HAP-1 (cell line): ENCODE measurements around the gene SAG.
"Not testable (repeated sequence)": the region's sequence is repeated elsewhere in the genome, so short reads cannot be mapped to it uniquely, and the experiment has no call there.

Experiments used
- DNase-seq, 2 experiments: peaks; one replicate each; pipeline ENCODE4 v3.0.0-alpha.2; 2016 to 2020; ENCODE audit warnings: low spot score in 2 of 2
- H3K27me3 ChIP-seq: fragments of 250-450 bp; sonication (Bioruptor Pico); 2 replicates; pipeline ENCODE4 v1.5.1; 2020; ENCODE audit warnings: low read depth, mild to moderate bottlenecking, moderate library complexity
- H3K36me3 ChIP-seq: fragments of 250-450 bp; sonication (Bioruptor Pico); replicated peaks from 2 replicates; pipeline ENCODE4 v1.5.1; 2020; ENCODE audit warnings: mild to moderate bottlenecking
- H3K4me1 ChIP-seq: fragments of 250-450 bp; sonication (Bioruptor Pico); 2 replicates; pipeline ENCODE4 v1.5.1; 2020; ENCODE audit warnings: mild to moderate bottlenecking
- H3K4me3 ChIP-seq: fragments of 250-450 bp; sonication (Bioruptor Pico); 2 replicates; pipeline ENCODE4 v1.5.1; 2020; ENCODE audit warnings: mild to moderate bottlenecking, moderate library complexity
- H3K9me3 ChIP-seq: fragments of 250-450 bp; sonication (Bioruptor Pico); 2 replicates; pipeline ENCODE4 v1.5.1; 2020; ENCODE audit warnings: mild to moderate bottlenecking, moderate library complexity
- in situ Hi-C: fragments of 300-500 bp; cut with MboI; formaldehyde crosslinking; loops from 3 replicates; pipeline ENCODE4 v1.14.3; 2020; ENCODE audit warnings: low sequenced_read_pairs, inconsistent platforms, mixed read lengths

SAG gene

GRCh38 chr2:233359823-233360222 lies 52.2 kb downstream of the SAG start:
- Histone ChIP-seq H3K4me1 (peaks cover 11% of the 10 kb centered on the region; the same call in 1 of the 2 replicates), H3K9me3 (no peaks in the 10 kb centered on the region), H3K4me3 (no peak overlapping the region), H3K36me3 (peaks cover 15% of the 10 kb centered on the region), H3K27me3 (no peaks in the 10 kb centered on the region)
- DNase-seq: no peak
- in situ Hi-C loops: no loop called here

- in situ Hi-C loops: no loop called here
- Histone ChIP-seq H3K9me3 (no peaks in the 10 kb centered on the region), H3K36me3 (peaks cover 13% of the 10 kb centered on the region), H3K4me1 (peaks cover 7% of the 10 kb centered on the region; the same call in 1 of the 2 replicates), H3K4me3 (no peak overlapping the region), H3K27me3 (no peaks in the 10 kb centered on the region)
- no peak for DNase-seq
Observed at GRCh38 chr2:233360771-233361176, 53.2 kb downstream of the SAG start.

- in situ Hi-C loops: no loop called here
Observed at GRCh38 chr2:233361297-233361696, 53.7 kb downstream of the SAG start.

DNA sequence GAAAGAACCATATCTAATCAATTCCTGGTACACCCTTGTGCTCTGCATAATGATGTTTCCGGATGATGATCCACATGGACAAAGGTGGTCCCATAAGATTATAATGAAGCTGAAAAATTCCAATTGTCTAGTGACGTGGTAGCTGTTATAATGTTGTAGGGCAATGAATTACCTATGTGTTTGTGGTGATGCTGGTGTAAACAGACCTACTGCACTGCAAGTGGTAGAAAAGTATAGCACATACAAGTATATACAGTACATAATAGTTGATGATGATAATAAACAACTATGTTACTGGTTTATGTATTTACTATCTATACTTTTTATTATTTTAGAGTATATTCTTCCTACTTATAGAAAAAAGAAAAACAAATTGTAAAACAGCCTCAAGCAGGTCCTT lies 55.1 kb downstream of the SAG start:
- Histone ChIP-seq H3K27me3 (no peaks in the 10 kb centered on the region), H3K4me1 (no peaks in the 10 kb centered on the region; the same call in 1 of the 2 replicates), H3K36me3 (peaks cover 9% of the 10 kb centered on the region), H3K9me3 (no peaks in the 10 kb centered on the region), H3K4me3 (no peak overlapping the region)
- DNase-seq: no peak
- in situ Hi-C loops: no loop called here

More at GRCh38 chr2:233361297-233361696, 53.7 kb downstream of the SAG start:
- no peak for DNase-seq
- Histone ChIP-seq H3K9me3 (no peaks in the 10 kb centered on the region), H3K27me3 (no peaks in the 10 kb centered on the region), H3K4me3 (no peak overlapping the region), H3K4me1 (peaks cover 2% of the 10 kb centered on the region; the same call in 1 of the 2 replicates), H3K36me3 (peaks cover 10% of the 10 kb centered on the region)

DNA sequence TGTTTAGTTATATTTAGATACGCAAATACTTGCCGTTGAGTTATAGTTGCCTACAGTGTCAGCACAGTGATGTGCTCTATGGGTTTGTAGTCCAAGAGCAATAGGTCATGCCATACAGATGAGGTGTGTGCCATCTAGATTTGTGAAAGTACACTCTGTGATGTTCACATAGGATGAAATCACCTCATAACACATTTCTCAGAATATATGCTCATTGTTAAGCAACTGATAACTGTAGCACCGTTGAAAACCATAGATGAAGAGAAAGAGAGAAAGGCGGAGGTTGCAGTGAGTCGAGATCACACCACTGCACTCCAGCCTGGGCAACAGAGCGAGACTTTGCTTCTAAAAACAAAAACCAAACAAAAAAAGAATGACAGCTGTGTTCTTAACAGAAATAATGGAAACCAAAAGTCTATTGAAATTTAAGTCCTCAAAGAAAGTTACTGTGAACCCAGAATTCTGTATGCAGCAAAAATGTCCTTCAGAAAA lies 56.2 kb downstream of the SAG start:
- Histone ChIP-seq H3K36me3 (no peaks in the 10 kb centered on the region; the same call in 1 of the 2 replicates), H3K9me3 (no peaks in the 10 kb centered on the region), H3K4me1 (no peaks in the 10 kb centered on the region), H3K4me3 (no peak overlapping the region), H3K27me3 (no peaks in the 10 kb centered on the region)
- no peak for DNase-seq
- in situ Hi-C loops: no loop called here

GRCh38 chr2:233365861-233366520 lies 58.4 kb downstream of the SAG start:
- H3K4me1 ChIP-seq: no peaks in the 10 kb centered on the region
- no peak for DNase-seq
- H3K36me3 ChIP-seq: no peaks in the 10 kb centered on the region; the same call in 1 of the 2 replicates
- no peaks in the 10 kb centered on the region for H3K9me3 ChIP-seq
- H3K27me3 ChIP-seq: no peaks in the 10 kb centered on the region
- in situ Hi-C loops: no loop called here
- H3K4me3 ChIP-seq: no peak overlapping the region

DNA sequence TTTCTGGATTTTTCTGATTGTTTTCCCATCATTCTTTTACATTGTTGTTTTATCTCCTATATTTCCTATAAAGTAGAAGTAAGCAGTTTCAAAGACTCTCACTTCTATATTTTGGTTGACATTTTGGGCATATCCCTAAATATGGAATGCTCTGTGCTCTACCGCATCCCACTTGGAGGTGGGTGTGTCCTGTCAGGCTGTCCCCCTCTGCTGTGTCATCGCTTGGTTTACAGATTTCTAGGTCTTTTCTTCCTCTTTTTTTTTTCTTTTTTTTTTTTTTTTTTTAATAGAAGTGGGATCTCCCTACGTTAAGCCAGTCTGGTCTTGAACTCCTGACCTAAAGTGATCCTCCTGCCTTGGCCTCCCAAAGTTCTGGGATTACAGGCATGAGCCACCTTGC lies 60.0 kb downstream of the SAG start:
- Histone ChIP-seq H3K27me3 (no peaks in the 10 kb centered on the region), H3K36me3 (no peaks in the 10 kb centered on the region; the same call in 1 of the 2 replicates), H3K4me1 (peaks cover 3% of the 10 kb centered on the region; the same call in 1 of the 2 replicates), H3K4me3 (no peak overlapping the region), H3K9me3 (no peaks in the 10 kb centered on the region)
- DNase-seq: no peak
- in situ Hi-C loops: no loop called here

DNA sequence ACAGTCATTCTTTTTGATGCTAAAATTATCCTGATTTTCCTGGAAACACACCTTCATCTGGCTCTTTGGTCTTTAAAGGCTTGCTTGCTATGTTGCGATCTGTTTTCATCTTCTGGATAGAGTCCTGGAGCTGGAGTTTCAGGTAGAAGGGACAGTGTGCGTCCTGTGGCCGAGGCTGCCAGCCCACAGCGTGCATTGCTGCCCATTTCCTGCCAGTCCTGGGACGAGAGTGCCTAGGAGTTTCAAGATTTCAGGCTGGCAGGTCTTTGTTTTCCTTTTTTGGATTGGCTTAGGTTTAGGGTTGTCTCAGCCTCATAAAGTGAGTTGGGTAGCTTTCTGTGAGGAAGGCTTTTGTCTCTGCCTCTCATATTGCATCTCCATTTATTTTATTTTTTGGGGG lies 61.1 kb downstream of the SAG start:
- no peaks in the 10 kb centered on the region for H3K9me3 ChIP-seq
- no peak overlapping the region for H3K4me3 ChIP-seq
- DNase-seq: no peak
- no peaks in the 10 kb centered on the region for H3K27me3 ChIP-seq
- peaks cover 4% of the 10 kb centered on the region; the same call in 1 of the 2 replicates for H3K4me1 ChIP-seq
- in situ Hi-C loops: no loop called here
- H3K36me3 ChIP-seq: peaks cover 4% of the 10 kb centered on the region

DNA sequence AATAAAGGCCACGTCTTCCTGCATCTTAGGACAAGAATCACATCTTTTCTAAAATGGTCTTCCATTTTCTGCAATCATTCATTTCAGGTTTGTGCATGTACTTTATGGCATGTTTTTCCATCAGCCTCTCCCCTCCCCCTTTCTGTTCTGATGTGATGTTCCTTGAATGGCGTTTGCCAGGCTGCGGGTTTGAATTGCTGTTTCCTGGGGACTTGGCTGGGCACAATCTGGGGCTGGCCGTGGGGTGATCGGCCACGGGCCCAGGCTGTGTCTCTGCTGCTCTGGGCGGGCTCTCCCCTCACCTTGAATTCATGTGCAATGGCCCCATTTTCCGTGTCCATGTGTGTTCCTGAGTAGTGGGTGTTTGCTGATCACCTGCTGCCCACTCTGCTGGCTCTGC lies 61.8 kb downstream of the SAG start:
- peaks cover 4% of the 10 kb centered on the region; the same call in 1 of the 2 replicates for H3K4me1 ChIP-seq

DNA sequence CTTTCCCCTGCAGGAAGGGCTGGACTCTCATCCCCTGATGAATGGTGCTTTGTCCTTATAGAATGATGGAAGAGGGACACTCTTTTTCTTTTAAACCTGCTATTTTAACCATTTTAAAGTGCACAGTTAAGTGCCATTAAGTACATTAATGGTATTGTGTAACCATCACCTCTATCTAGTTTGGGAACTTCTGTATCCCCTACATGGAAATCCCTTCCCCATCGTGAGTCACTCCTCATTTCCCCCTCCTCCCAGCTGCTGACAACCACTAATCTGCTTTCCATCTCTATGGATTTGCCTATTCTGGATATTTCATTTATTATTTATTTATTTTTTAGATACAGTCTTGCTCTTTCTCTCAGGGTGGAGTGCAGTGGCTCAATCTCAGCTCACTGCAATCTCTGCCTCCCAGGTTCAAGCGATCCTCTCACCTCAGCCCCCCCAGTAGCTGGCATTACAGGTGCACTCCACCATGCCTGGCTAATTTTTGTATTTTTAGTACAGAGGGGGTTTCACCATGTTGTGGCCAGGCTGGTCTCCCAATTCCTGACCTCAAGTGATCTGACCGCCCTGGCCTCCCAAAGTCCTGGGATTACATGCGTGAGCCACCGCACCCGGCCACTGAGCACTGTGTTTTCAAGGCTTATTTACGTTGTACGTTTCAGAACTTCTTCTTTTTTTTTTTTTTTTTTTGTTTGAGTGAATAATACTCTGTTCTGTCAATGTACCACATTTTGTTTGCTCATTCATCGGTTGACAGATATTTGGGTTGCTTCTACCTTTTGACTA lies 62.5 kb downstream of the SAG start:
- peaks cover 4% of the 10 kb centered on the region; the same call in 1 of the 2 replicates for H3K36me3 ChIP-seq
- no peak overlapping the region for H3K4me3 ChIP-seq
- H3K9me3 ChIP-seq: no peaks in the 10 kb centered on the region
- H3K4me1 ChIP-seq: peaks cover 4% of the 10 kb centered on the region; the same call in 1 of the 2 replicates
- in situ Hi-C loops: no loop called here
- no peaks in the 10 kb centered on the region for H3K27me3 ChIP-seq
- DNase-seq: no peak

More for the DNA sequence above, 61.8 kb downstream of the SAG start:
- Histone ChIP-seq H3K9me3 (no peaks in the 10 kb centered on the region), H3K27me3 (no peaks in the 10 kb centered on the region), H3K4me3 (no peak overlapping the region), H3K36me3 (peaks cover 4% of the 10 kb centered on the region; the same call in 1 of the 2 replicates)
- in situ Hi-C loops: no loop called here
- no peak for DNase-seq

DNA sequence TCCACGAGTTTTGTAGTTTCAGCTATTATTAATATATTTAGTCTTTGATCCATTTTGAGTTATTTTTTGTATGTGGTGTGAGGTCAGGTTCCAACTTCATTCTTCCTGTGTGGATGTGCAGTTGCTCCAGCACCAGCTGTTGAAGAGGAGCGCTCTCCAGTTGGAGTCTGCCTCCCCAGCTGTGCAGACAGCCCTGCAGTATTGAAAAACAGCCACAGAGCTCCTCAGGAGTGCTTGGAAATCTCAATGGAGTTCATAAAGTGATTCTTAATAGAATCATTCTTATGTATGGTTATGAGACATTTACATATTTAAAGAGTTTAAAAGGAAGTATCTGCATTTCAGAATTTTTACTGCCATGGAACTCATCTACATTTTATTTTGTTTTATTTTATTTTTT lies 64.0 kb downstream of the SAG start:
- Histone ChIP-seq H3K27me3 (no peaks in the 10 kb centered on the region), H3K4me3 (no peak overlapping the region), H3K9me3 (no peaks in the 10 kb centered on the region), H3K36me3 (peaks cover 4% of the 10 kb centered on the region; the same call in 1 of the 2 replicates), H3K4me1 (peaks cover 4% of the 10 kb centered on the region; the same call in 1 of the 2 replicates)
- DNase-seq: peak; percentile 23 to 48
- in situ Hi-C loops: no loop called here

- Histone ChIP-seq H3K4me3 (no peak overlapping the region), H3K9me3 (no peaks in the 10 kb centered on the region), H3K36me3 (peaks cover 7% of the 10 kb centered on the region; the same call in 1 of the 2 replicates), H3K4me1 (peaks cover 4% of the 10 kb centered on the region; the same call in 1 of the 2 replicates), H3K27me3 (no peaks in the 10 kb centered on the region)
- in situ Hi-C loops: no loop called here
- no peak for DNase-seq
Observed at GRCh38 chr2:233372855-233373254, 65.2 kb downstream of the SAG start.

DNA sequence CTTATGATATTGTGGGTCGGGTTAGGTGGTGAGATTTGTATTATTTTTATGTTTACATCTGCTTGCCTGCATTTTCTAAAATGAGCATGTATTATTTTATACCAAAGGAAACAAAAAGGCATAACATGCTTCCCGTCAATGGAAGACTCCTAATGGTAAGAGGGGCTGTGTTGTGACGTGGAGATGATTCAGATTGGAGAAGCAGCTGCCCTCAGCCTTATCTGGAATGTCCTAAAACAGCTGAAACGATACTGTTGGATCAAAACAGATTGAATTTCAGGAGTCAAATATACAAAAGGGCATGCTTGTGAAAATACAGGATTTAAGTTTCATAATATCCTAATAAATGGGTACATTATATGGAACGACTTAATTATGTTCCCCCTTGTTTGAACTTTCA lies 65.7 kb downstream of the SAG start:
- no peak for DNase-seq
- Histone ChIP-seq H3K36me3 (peaks cover 7% of the 10 kb centered on the region; the same call in 1 of the 2 replicates), H3K27me3 (no peaks in the 10 kb centered on the region), H3K4me3 (no peak overlapping the region), H3K9me3 (no peaks in the 10 kb centered on the region), H3K4me1 (peaks cover 4% of the 10 kb centered on the region; the same call in 1 of the 2 replicates)
- in situ Hi-C loops: no loop called here

DNA sequence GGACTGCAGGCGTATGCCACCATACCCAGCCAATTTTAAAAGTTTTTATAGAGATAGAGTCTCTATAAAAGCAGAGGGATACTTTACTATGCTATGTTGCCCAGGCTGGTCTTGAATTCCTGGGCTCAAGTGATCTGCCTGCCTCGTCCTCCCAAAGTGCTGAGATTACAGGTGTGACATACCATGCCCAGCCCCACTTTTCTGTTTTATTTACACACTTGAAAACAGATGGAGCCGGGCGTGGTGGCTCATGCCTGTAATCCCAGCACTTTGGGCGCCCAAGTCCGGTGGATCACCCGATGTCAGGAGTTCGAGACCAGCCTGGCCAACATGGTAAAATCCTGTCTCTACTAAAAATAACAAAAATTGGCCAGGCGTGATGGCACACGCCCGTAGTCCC lies 67.2 kb downstream of the SAG start:
- H3K4me3 ChIP-seq, H3K27me3 ChIP-seq, H3K9me3 ChIP-seq, H3K36me3 ChIP-seq, in situ Hi-C loops, H3K4me1 ChIP-seq, DNase-seq: not testable (repeated sequence)
